ENCODE results near the gene LRCH1.

The LRCH1 gene

DNA sequence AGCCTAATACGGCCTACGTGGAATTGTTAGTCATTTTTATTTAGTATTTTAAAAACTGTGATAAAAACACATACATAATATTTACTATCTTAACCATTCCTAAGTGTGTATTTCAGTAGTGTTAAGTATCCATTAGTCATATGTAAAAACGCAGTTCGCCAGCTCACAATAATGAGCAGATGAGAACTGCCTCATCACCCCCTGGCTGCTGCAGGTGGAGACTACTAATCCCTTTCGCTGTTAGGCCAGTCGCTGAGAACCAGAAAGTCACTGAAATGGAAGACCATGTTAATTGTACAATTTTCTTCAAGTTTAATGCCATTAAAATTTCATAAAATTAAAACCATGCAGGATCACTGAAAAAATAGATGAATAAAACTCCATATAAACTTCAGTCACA, 242.4 kb downstream of the LRCH1 start:
- Histone ChIP-seq H4K91ac (ENCODE audit: low read length) (no peak overlapping the region), H3K14ac (ENCODE audit: low read length in 2 of 2) (no peak overlapping the region), H2BK12ac (ENCODE audit: low read length in 2 of 2) (no peak overlapping the region), H3K23ac (ENCODE audit: low read length in 2 of 2) (no peak overlapping the region), H2BK15ac (ENCODE audit: low read depth, poor library complexity, severe bottlenecking) (no peak overlapping the region), H4K8ac (ENCODE audit: low read length) (no peak overlapping the region), H3K9ac (ENCODE audit: low read length) (no peak overlapping the region), H2AK5ac (ENCODE audit: low read length, severe bottlenecking) (no peak overlapping the region), H3K4me1 (ENCODE audit: control insufficient read depth, insufficient read depth, low read depth, low read length) (peaks cover 14% of the 10 kb centered on the region), H3K27ac (ENCODE audit: low read length, poor library complexity, severe bottlenecking) (no peak overlapping the region), H3K4me2 (ENCODE audit: low read length, poor library complexity, severe bottlenecking) (peak overlapping the region; percentile 67), H2BK5ac (ENCODE audit: low read depth, low read length, poor library complexity, severe bottlenecking) (no peak overlapping the region), H3K27me3 (ENCODE audit: control insufficient read depth in 1 of 2, insufficient read depth in 1 of 2, low read length in 2 of 2) (no peaks in the 10 kb centered on the region), H3K9me3 (ENCODE audit: control insufficient read depth, low read length) (no peaks in the 10 kb centered on the region), H2AFZ (ENCODE audit: low read depth, low read length) (no peak overlapping the region), H3K79me1 (replicated peaks; ENCODE audit: low read length, poor library complexity, severe bottlenecking) (peaks cover 5% of the 10 kb centered on the region), H3K18ac (ENCODE audit: low read depth in 1 of 2, low read length in 2 of 2) (no peak overlapping the region), H3K4me3 (ENCODE audit: insufficient read depth in 1 of 2, low read depth in 1 of 2, low read length in 2 of 2) (peak overlapping the region in 1 of 2 experiments; percentile 93), H3K36me3 (ENCODE audit: control insufficient read depth in 1 of 2, insufficient read depth in 2 of 2, low read depth in 1 of 2, low read length in 2 of 2) (peaks cover 0 to 43% of the 10 kb centered on the region in 2 experiments), H3K4ac (ENCODE audit: low read depth in 1 of 2, low read length in 2 of 2) (no peak overlapping the region), H2BK120ac (ENCODE audit: low read depth, low read length) (no peak overlapping the region)
- 70% methylated on average over 2 of the region's 6 CpGs for WGBS
- DNase-seq: no peak

DNA sequence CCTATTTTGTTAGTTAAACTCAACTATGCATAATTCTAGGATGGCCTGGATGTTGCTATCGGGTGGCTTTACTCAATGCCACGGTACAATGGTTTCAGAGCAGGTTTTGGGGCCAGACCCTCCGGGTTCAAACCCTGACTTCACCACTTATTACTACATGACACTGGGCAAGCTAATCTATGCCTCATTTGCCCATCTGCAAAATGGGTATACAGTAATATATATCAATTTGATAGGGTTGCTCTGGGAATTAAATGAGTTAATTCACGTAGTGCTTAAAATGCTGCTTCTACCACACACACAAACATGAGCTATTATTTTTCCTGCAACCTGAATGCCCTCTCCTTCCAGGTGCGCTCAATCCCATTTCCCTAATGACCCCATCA, 243.2 kb downstream of the LRCH1 start:
- peak overlapping the region in 1 of 2 experiments; percentile 82 for H3K4ac ChIP-seq (ENCODE audit: low read depth in 1 of 2, low read length in 2 of 2)
- H4K91ac ChIP-seq (ENCODE audit: low read length): peak overlapping the region; percentile 64
- peak overlapping the region; percentile 21 for H2BK120ac ChIP-seq (ENCODE audit: low read depth, low read length)
- H3K9me3 ChIP-seq (ENCODE audit: control insufficient read depth, low read length): no peaks in the 10 kb centered on the region
- H3K27me3 ChIP-seq (ENCODE audit: control insufficient read depth in 1 of 2, insufficient read depth in 1 of 2, low read length in 2 of 2): no peaks in the 10 kb centered on the region
- peaks cover 14% of the 10 kb centered on the region for H3K4me1 ChIP-seq (ENCODE audit: control insufficient read depth, insufficient read depth, low read depth, low read length)
- peak overlapping the region in 1 of 2 experiments; percentile 97 for H3K14ac ChIP-seq (ENCODE audit: low read length in 2 of 2)
- H3K23ac ChIP-seq (ENCODE audit: low read length in 2 of 2): peak overlapping the region in 1 of 2 experiments; percentile 20
- H2BK12ac ChIP-seq (ENCODE audit: low read length in 2 of 2): no peak overlapping the region
- peak overlapping the region; percentile 86 to 93 for H3K4me3 ChIP-seq (ENCODE audit: insufficient read depth in 1 of 2, low read depth in 1 of 2, low read length in 2 of 2)
- peak overlapping the region; percentile 89 for H2AK5ac ChIP-seq (ENCODE audit: low read length, severe bottlenecking)
- peak overlapping the region; percentile 96 for H4K8ac ChIP-seq (ENCODE audit: low read length)
- H2BK5ac ChIP-seq (ENCODE audit: low read depth, low read length, poor library complexity, severe bottlenecking): no peak overlapping the region
- 90% methylated on average over 4 of the region's 5 CpGs for WGBS
- H3K79me1 ChIP-seq (replicated peaks; ENCODE audit: low read length, poor library complexity, severe bottlenecking): peaks cover 5% of the 10 kb centered on the region
- H3K18ac ChIP-seq (ENCODE audit: low read depth in 1 of 2, low read length in 2 of 2): peak overlapping the region; percentile 98
- H2AFZ ChIP-seq (ENCODE audit: low read depth, low read length): no peak overlapping the region
- no peak overlapping the region for H2BK15ac ChIP-seq (ENCODE audit: low read depth, poor library complexity, severe bottlenecking)
- peaks cover 0 to 35% of the 10 kb centered on the region in 2 experiments for H3K36me3 ChIP-seq (ENCODE audit: control insufficient read depth in 1 of 2, insufficient read depth in 2 of 2, low read depth in 1 of 2, low read length in 2 of 2)
- no peak for DNase-seq
- peak overlapping the region; percentile 67 for H3K4me2 ChIP-seq (ENCODE audit: low read length, poor library complexity, severe bottlenecking)
- H3K9ac ChIP-seq (ENCODE audit: low read length): peak overlapping the region; percentile 98
- H3K27ac ChIP-seq (ENCODE audit: low read length, poor library complexity, severe bottlenecking): no peak overlapping the region

DNA sequence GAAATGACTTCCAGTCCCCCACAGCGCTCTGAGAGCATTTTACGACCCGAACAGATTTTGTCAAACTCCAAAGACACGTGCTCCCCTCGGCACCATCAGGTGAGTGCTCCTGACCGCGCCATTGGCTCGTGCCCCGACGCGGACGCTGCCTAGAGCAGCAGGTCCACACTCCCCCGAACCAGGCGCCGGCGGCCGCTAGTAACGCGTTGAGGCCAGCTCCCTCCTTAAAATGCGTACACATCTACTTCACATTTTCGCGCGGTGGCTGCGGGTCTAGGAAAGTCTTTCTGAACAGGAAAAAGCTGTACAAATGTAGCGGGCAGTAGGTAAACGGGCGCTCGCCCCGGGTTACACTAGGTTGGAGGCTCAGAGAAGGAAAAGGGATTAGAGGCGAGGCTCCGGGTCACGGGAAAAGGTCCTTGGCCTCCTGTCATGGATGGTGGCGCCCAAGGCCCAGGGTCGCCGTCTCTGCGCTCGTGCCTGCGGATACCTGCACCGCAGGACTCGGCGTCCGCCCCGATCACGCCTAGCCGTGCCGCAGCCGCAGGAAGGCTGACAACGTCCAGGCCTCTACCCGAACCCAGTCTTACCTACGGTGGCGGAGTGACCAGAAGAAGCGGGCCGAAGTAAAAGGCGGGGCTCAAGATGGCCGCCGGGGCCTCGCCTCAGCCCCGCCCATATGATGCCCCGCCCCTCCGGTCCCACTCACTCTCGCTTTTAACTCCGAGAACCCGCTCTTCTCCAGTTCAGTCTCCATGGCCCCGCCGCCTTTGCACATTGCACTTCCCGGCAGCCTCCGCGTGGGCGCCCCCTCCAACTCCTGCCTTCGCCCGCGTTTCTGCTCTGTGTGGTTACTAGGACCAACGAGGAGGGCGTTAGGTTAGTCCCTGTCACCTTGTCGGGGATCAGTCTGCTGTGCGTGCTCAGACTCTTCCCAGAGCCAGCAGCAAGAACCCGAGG, 243.8 kb downstream of the LRCH1 start, which contains the start of gene ESD:
Gene ESD, minus strand, starts transcription at position 647 of the 960 bp plus-strand sequence. CDS start 5,748 bp downstream, outside the sequence.
- Histone ChIP-seq H3K4me3 (ENCODE audit: insufficient read depth in 1 of 2, low read depth in 1 of 2, low read length in 2 of 2) (peak within 1 kb of the TSS; percentile 86 to 93), H3K27ac (ENCODE audit: low read length, poor library complexity, severe bottlenecking) (peak within 1 kb of the TSS; percentile 91), H3K4ac (ENCODE audit: low read depth in 1 of 2, low read length in 2 of 2) (peak within 1 kb of the TSS; percentile 62 to 82), H2BK120ac (ENCODE audit: low read depth, low read length) (peak within 1 kb of the TSS; percentile 80), H3K36me3 (ENCODE audit: control insufficient read depth in 1 of 2, insufficient read depth in 2 of 2, low read depth in 1 of 2, low read length in 2 of 2) (peaks cover 0 to 28% of the 10 kb centered on the region in 2 experiments), H3K27me3 (ENCODE audit: control insufficient read depth in 1 of 2, insufficient read depth in 1 of 2, low read length in 2 of 2) (no peaks in the 10 kb centered on the region), H3K9ac (ENCODE audit: low read length) (peak within 1 kb of the TSS; percentile 98), H3K4me1 (ENCODE audit: control insufficient read depth, insufficient read depth, low read depth, low read length) (peaks cover 14% of the 10 kb centered on the region), H3K79me1 (replicated peaks; ENCODE audit: low read length, poor library complexity, severe bottlenecking) (peaks cover 5% of the 10 kb centered on the region), H3K18ac (ENCODE audit: low read depth in 1 of 2, low read length in 2 of 2) (peak within 1 kb of the TSS; percentile 98), H4K91ac (ENCODE audit: low read length) (peak within 1 kb of the TSS; percentile 79), H4K8ac (ENCODE audit: low read length) (peak within 1 kb of the TSS; percentile 98), H2BK12ac (ENCODE audit: low read length in 2 of 2) (peak within 1 kb of the TSS in 1 of 2 experiments; percentile 42), H3K4me2 (ENCODE audit: low read length, poor library complexity, severe bottlenecking) (peak within 1 kb of the TSS; percentile 67), H3K14ac (ENCODE audit: low read length in 2 of 2) (peak within 1 kb of the TSS in 1 of 2 experiments; percentile 97), H3K23ac (ENCODE audit: low read length in 2 of 2) (peak within 1 kb of the TSS in 1 of 2 experiments; percentile 29), H2BK15ac (ENCODE audit: low read depth, poor library complexity, severe bottlenecking) (peak within 1 kb of the TSS; percentile 57), H2AFZ (ENCODE audit: low read depth, low read length) (peak within 1 kb of the TSS; percentile 97), H2AK5ac (ENCODE audit: low read length, severe bottlenecking) (peak within 1 kb of the TSS; percentile 89), H2BK5ac (ENCODE audit: low read depth, low read length, poor library complexity, severe bottlenecking) (peak within 1 kb of the TSS; percentile 91), H3K9me3 (ENCODE audit: control insufficient read depth, low read length) (no peaks in the 10 kb centered on the region)
- DNase-seq: peak; percentile 89
- WGBS: under 1% methylated on average over 76 of the region's 77 CpGs
